Stimulated activated memory B cell treated with anti-CD40 and anti-IgM and Interleukin-4, amounts not matched to agents 10 μg/mL and 1 μg/mL and 100 μg/mL, for 72 hours (primary cell): ENCODE measurements around the gene CTSC.
A peak's percentile ranks its signal among the peaks of the same experiment; 100 is the strongest.

Source experiments
- ATAC-seq: fragments of 150-1000 bp; cut with Tn5 transposase; 2 replicates; pipeline ENCODE4 v1.10.0; 2021
- H3K27ac Mint-ChIP-seq: one replicate; pipeline ENCODE4 v1.8.0; 2022; ENCODE audit warnings: mild to moderate bottlenecking, mixed read lengths
- H3K27me3 Mint-ChIP-seq: one replicate; pipeline ENCODE4 v1.8.0; 2022; ENCODE audit warnings: mixed read lengths
- H3K36me3 Mint-ChIP-seq: one replicate; pipeline ENCODE4 v1.8.0; 2022; ENCODE audit warnings: mixed read lengths
- H3K4me1 Mint-ChIP-seq: one replicate; pipeline ENCODE4 v1.8.0; 2022; ENCODE audit warnings: mixed read lengths
- H3K4me3 Mint-ChIP-seq: one replicate; pipeline ENCODE4 v1.8.0; 2022; ENCODE audit warnings: mild to moderate bottlenecking, moderate library complexity, mixed read lengths
- H3K9me3 Mint-ChIP-seq: one replicate; pipeline ENCODE4 v1.8.0; 2022; ENCODE audit warnings: mixed read lengths

Gene CTSC

DNA sequence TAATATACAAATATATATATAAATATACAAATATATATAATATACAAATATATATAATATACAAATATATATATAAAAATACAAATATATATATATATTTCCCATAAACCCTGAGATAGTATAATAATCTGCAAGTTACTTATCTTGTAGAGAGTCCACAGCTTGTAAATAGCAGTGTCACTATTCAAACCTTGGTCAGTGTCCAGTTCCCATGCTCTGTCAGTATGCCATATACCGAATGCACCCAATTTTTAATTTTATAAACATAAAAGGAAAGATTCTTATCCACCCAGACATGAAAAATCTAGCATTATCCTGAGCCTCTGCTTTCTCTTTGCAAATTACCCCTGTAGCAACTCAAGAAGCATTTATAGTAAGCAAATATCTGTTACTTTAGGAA lies 21.6 kb upstream of the CTSC start:
- no peaks in the 10 kb centered on the region for H3K9me3 Mint-ChIP-seq

GRCh38 chr11:88358040-88358431 lies 20.5 kb upstream of the CTSC start:
- ATAC-seq = no peak
- Mint-ChIP-seq H3K9me3 (no peaks in the 10 kb centered on the region), H3K4me3 (no peak overlapping the region), H3K27ac (peak overlapping the region; percentile 40), H3K27me3 (no peaks in the 10 kb centered on the region), H3K36me3 (no peaks in the 10 kb centered on the region), H3K4me1 (peaks cover 49% of the 10 kb centered on the region)

More for the DNA sequence above, 21.6 kb upstream of the CTSC start:
- no peak overlapping the region for H3K27ac Mint-ChIP-seq
- H3K4me3 Mint-ChIP-seq = no peak overlapping the region
- no peaks in the 10 kb centered on the region for H3K36me3 Mint-ChIP-seq
- H3K27me3 Mint-ChIP-seq = no peaks in the 10 kb centered on the region
- ATAC-seq = no peak
- H3K4me1 Mint-ChIP-seq = peaks cover 39% of the 10 kb centered on the region

DNA sequence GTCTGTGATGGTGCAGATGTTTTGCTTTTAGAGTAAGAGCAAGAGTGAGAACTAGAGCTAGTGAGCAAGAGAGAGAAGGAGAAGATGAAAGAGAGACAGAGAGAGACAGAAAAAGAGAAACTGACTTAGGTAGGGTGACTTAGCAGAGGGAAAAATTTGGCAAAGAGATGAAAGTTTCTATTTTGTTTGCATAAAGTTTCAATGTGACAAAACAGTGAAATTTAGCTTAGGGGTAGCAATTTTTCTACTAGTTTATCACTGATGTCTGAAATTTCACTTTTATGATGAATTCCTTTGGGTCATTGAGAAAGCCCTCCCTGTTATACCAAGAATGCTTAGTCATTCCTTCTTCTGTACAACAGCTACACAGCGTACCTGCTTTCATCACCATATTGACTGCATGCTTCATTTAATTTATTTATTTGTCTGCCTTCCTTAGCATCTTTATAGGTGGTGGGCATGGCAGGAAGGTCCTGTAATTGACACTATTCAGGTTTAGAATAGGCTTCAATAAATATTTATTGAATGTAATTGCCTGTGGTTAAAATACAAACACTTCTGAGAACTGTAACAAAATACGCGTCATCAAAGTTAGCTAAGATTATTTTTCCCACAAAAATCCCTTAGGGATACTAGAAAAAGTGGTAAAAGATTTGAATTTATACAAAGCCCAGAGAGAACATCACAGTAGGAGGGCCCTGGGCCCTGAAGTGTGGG lies 19.9 kb upstream of the CTSC start:
- Mint-ChIP-seq H3K27me3 (no peaks in the 10 kb centered on the region), H3K36me3 (no peaks in the 10 kb centered on the region), H3K27ac (peak overlapping the region; percentile 40), H3K4me3 (no peak overlapping the region), H3K4me1 (peaks cover 49% of the 10 kb centered on the region), H3K9me3 (no peaks in the 10 kb centered on the region)
- ATAC-seq = peak; percentile 50

GRCh38 chr11:88355887-88356286 lies 18.4 kb upstream of the CTSC start:
- no peak overlapping the region for H3K27ac Mint-ChIP-seq
- ATAC-seq = no peak
- no peaks in the 10 kb centered on the region for H3K36me3 Mint-ChIP-seq
- H3K9me3 Mint-ChIP-seq = no peaks in the 10 kb centered on the region
- H3K27me3 Mint-ChIP-seq = no peaks in the 10 kb centered on the region
- H3K4me1 Mint-ChIP-seq = peaks cover 49% of the 10 kb centered on the region
- no peak overlapping the region for H3K4me3 Mint-ChIP-seq

DNA sequence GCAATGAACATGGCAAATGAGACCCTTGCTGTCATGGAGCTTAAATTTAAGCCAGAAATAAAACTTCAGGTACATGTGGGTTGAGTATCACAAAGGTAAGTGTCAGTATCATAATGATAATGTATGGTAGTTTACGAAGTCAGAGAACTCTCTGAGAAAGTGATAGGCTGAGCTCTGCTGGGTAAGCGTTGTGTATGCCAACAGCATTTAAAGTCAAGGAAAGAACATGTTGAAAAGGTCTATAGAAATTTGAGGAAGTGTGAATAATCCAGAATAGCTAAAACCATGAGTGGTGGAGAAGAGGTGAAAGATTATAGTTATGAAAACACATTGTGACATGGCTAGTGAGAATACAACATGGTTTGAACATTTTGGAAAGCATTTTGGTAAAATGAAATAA lies 17.4 kb upstream of the CTSC start:
- ATAC-seq = peak; percentile 67
- Mint-ChIP-seq H3K36me3 (peaks cover under 1% of the 10 kb centered on the region), H3K4me3 (peak overlapping the region; percentile 1), H3K9me3 (no peaks in the 10 kb centered on the region), H3K27me3 (no peaks in the 10 kb centered on the region), H3K4me1 (peaks cover 42% of the 10 kb centered on the region), H3K27ac (peak overlapping the region; percentile 50)

DNA sequence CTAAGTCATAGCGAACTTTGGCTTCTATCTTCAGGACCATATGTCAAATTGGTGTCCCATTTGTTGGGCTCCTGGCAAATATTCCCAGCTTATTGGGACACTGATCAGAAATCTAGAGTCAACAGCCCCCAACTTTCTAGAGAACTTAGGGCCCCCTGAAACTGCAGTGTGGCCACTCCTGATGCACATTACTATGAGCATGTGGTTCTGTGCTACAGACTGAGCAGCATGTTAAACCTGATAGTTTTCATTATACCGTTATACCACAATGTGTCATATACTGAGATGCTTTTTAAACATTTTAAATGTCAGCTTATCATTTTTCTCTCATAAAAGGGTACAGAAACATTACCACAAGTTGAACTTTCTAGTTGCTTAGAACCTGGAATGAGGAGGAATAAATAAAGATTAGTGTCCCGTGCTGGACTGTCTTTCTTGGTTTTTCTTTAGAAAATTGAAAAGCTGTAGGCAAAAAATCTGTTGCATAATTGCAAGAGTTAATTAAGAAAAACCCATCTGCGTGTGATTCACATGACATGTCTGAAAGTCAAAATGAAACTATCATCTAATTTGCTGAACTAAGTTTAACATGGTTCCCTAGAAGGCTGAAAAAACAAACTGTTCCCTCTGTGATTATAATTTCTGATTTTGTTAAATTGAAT lies 16.4 kb upstream of the CTSC start:
- peaks cover 35% of the 10 kb centered on the region for H3K4me1 Mint-ChIP-seq
- no peaks in the 10 kb centered on the region for H3K9me3 Mint-ChIP-seq
- peak; percentile 86 for ATAC-seq
- H3K27me3 Mint-ChIP-seq = no peaks in the 10 kb centered on the region
- peaks cover 6% of the 10 kb centered on the region for H3K36me3 Mint-ChIP-seq
- H3K27ac Mint-ChIP-seq = peak overlapping the region; percentile 50
- H3K4me3 Mint-ChIP-seq = peak overlapping the region; percentile 21

DNA sequence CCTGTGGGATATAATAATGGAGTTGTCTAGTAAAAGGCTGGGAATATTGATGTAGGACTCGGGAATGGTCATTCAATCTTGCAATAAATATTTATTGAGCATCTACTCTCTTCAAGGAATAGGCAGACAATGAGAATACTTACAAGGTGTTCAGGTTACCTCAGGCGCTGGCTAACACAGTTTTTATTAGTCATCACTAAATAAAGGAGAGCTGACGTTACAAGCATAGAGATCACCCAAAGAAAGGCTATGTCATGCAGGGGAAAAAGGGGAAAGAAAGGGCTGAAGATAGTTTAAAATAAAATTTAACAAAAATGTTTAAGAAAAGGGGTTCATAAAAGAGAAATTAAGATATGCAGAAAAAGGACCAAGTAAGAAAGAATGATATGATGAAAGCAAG lies 15.8 kb upstream of the CTSC start:
- Mint-ChIP-seq H3K36me3 (peaks cover 6% of the 10 kb centered on the region), H3K4me1 (peaks cover 35% of the 10 kb centered on the region), H3K4me3 (no peak overlapping the region), H3K27me3 (no peaks in the 10 kb centered on the region), H3K27ac (peak overlapping the region; percentile 50), H3K9me3 (no peaks in the 10 kb centered on the region)
- no peak for ATAC-seq

- Mint-ChIP-seq H3K4me1 (peaks cover 25% of the 10 kb centered on the region), H3K9me3 (no peaks in the 10 kb centered on the region), H3K4me3 (no peak overlapping the region), H3K27me3 (no peaks in the 10 kb centered on the region), H3K27ac (no peak overlapping the region), H3K36me3 (peaks cover 6% of the 10 kb centered on the region)
- ATAC-seq = no peak
Observed at GRCh38 chr11:88352139-88352538, 14.6 kb upstream of the CTSC start.

DNA sequence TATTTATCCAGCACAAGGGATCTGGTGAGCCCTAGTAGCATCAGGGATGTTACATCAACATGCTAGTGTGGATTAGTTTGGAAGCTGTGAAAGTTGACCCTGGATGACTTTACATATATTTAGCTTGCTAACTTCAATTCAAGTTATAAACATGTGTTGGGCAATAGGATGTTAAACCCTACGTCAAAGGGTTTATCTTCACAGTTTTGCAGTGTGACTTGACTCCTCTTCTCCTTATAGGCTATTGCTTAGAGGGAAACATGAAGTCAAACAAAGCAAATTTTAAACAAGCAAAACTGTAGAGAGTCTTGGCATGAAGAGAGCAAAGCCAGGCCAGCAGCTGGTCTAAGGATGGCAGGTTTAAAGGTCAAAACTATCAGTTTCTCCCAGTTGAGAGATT lies 11.3 kb upstream of the CTSC start:
- Mint-ChIP-seq H3K36me3 (peaks cover 11% of the 10 kb centered on the region), H3K9me3 (no peaks in the 10 kb centered on the region), H3K4me1 (peaks cover 23% of the 10 kb centered on the region), H3K27me3 (no peaks in the 10 kb centered on the region), H3K27ac (no peak overlapping the region), H3K4me3 (no peak overlapping the region)
- no peak for ATAC-seq

DNA sequence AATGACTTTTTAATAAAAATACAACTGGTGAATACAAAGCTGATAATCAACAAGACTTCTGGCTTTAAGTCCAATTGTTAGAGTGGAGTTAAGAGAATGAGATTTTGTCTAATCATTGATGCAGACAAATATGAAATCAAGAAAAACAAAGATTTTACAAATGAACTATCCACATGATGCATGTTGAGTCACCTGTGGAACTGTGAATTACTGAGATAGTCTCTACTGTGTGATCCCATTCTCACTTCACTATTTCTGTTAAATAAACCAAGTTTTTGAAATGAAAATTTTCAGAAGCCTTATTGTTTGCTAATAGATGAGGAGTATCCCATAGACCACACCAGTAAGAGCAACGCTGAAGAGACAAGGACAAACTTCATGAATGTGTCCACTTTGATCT lies 8.4 kb upstream of the CTSC start:
- Mint-ChIP-seq H3K4me3 (no peak overlapping the region), H3K36me3 (peaks cover 11% of the 10 kb centered on the region), H3K4me1 (peaks cover 20% of the 10 kb centered on the region), H3K9me3 (no peaks in the 10 kb centered on the region), H3K27me3 (no peaks in the 10 kb centered on the region), H3K27ac (no peak overlapping the region)
- ATAC-seq = no peak

DNA sequence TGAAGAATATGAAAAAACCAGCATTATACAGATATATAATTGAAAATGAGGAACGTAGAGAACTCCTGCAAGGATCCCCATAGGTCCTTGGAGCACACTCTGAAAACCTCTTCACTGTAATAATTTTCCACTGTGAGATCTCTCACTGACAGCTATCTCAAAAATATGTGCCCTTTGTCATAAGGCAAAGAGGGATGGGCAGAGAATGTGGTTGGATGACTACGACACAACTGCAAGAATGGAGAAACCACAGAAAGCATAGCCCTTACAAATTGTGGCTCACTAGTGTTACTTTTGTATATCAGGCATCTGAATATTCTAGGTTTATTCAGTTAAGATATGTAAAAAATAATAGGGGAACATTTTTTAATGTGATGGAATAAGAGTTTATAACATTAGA lies 7.9 kb upstream of the CTSC start:
- Mint-ChIP-seq H3K27me3 (no peaks in the 10 kb centered on the region), H3K36me3 (peaks cover 11% of the 10 kb centered on the region), H3K27ac (no peak overlapping the region), H3K4me1 (peaks cover 22% of the 10 kb centered on the region), H3K9me3 (no peaks in the 10 kb centered on the region), H3K4me3 (no peak overlapping the region)
- no peak for ATAC-seq

DNA sequence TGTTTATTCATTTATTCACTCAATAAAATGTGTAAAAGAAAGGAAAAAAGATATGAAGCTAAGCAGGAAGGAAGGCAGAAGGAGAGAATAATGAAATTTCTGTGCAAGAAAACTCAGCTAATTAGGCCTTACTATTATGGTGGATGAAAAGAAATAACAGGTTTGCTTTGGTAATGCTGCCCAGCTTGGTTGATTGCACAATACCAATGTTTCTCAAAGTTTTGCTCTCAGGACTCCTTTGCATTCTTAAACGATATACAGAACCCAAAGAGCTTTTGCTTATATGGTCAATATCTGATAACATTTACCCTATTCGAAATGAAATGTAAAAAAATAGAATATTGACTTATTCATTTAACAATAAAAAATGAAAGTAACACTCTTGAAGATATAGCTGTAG lies 7.3 kb upstream of the CTSC start:
- no peak overlapping the region for H3K4me3 Mint-ChIP-seq
- H3K9me3 Mint-ChIP-seq = no peaks in the 10 kb centered on the region
- no peak overlapping the region for H3K27ac Mint-ChIP-seq
- peaks cover 10% of the 10 kb centered on the region for H3K36me3 Mint-ChIP-seq
- H3K4me1 Mint-ChIP-seq = peaks cover 27% of the 10 kb centered on the region
- no peaks in the 10 kb centered on the region for H3K27me3 Mint-ChIP-seq
- ATAC-seq = no peak

DNA sequence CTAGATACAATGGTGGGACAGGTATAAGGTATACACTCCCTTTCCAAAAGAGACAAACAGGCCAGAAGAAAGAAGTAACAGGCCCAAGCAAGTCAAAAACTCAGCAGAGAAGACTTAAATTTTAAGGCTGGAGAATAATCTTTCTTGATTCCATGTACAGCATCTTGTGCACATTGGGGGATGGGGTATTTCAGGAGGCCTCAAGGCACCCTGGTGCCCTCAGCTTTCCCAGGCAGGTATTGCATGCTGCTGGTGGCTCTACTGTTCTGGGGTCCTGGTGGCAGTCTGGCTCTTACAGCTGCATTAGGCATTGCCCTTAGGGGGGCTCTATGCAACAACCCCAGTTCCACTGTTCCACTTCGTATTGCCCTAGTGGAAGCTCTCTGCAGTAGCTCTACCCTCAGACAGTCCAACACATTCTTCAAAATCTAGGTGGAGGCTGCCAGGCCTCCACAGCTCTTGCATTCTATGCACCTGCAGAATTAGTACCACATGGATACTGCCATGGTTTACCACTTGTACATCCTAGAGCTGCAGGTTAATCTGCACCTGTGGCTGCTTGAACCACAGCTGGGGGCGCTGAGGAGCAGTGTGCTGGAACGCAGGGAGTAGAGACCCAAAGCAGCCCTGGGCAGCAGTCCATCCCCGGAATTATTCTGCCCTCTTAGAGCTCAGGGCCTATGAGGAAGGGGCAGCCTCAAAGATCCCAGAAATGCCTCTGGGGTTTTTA lies 4.2 kb upstream of the CTSC start:
- Mint-ChIP-seq H3K27ac (no peak overlapping the region), H3K4me3 (no peak overlapping the region), H3K36me3 (peaks cover 4% of the 10 kb centered on the region), H3K27me3 (no peaks in the 10 kb centered on the region), H3K4me1 (peaks cover 45% of the 10 kb centered on the region), H3K9me3 (no peaks in the 10 kb centered on the region)
- ATAC-seq = no peak

GRCh38 chr11:88340366-88340935 lies 2.9 kb upstream of the CTSC start:
- Mint-ChIP-seq H3K4me3 (no peak overlapping the region), H3K27me3 (no peaks in the 10 kb centered on the region), H3K36me3 (peaks cover 4% of the 10 kb centered on the region), H3K27ac (no peak overlapping the region), H3K4me1 (peaks cover 40% of the 10 kb centered on the region), H3K9me3 (no peaks in the 10 kb centered on the region)
- ATAC-seq = no peak

- peak; percentile 75 for ATAC-seq
- Mint-ChIP-seq H3K4me3 (peak overlapping the region; percentile 99), H3K4me1 (peaks cover 42% of the 10 kb centered on the region), H3K27ac (peak overlapping the region; percentile 94), H3K9me3 (no peaks in the 10 kb centered on the region), H3K27me3 (no peaks in the 10 kb centered on the region), H3K36me3 (peaks cover 10% of the 10 kb centered on the region)
Observed at GRCh38 chr11:88337987-88338668, 592 bp upstream of the CTSC start.
